Measurements from ENCODE around the gene RBM46.

DNA sequence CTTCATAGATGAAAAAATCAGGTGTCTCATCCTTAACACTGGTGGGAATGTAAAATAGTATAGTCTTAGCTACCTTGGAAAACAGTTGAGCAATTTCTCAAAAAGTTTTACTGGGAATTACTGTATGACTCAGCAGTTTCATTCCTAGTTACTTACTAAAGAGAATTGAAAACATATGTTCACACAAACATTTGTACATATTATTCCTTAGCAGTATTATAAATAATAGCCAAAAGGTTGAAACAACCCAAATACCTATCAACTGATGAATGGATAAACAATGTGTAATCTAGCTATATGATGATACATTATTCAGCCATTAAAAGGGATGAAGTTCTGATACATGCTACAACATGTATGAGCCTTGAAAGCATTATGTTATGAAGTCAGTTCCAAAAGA, 41.7 kb downstream of the RBM46 start:
- TF ChIP-seq, protein P1, sequence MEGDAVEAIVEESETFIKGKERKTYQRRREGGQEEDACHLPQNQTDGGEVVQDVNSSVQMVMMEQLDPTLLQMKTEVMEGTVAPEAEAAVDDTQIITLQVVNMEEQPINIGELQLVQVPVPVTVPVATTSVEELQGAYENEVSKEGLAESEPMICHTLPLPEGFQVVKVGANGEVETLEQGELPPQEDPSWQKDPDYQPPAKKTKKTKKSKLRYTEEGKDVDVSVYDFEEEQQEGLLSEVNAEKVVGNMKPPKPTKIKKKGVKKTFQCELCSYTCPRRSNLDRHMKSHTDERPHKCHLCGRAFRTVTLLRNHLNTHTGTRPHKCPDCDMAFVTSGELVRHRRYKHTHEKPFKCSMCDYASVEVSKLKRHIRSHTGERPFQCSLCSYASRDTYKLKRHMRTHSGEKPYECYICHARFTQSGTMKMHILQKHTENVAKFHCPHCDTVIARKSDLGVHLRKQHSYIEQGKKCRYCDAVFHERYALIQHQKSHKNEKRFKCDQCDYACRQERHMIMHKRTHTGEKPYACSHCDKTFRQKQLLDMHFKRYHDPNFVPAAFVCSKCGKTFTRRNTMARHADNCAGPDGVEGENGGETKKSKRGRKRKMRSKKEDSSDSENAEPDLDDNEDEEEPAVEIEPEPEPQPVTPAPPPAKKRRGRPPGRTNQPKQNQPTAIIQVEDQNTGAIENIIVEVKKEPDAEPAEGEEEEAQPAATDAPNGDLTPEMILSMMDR (IDR thresholded peaks at IDR 0.05) = no peak
- no peak for TF ChIP-seq POLR2A (IDR thresholded peaks at IDR 0.05)
